ENCODE measurements around the gene SLC5A6.

SLC5A6 gene

DNA sequence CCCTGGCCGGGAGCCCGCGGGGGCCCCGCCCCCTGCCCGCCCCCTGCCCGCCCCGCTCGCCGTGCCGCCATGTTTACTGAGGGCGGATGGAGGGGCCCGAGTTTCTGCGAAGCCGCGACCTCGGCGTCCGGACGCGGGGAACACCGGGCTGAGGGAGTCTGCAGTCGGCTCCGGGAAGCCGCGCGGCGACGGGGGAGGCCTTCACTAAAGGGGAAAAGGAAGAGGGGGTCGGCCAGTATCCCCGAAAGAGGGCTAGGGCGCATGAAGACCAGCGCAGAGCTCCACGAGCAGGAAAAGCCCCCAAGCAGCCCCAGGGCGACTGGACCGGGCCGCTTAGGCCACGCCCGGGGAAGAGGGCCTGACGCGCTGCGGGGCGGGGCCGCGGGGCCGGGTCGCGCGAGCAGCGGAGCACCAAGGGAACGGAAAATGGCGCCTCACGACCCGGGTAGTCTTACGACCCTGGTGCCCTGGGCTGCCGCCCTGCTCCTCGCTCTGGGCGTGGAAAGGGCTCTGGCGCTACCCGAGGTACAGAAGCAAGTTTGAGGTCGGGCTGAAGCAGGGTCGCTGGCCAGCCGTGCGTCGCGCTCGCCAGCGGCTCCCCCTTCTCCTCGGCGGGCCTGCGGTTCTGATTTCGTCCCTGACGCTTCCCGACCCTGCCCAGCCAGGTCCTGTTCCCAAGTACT is at the start of gene SLC5A6, which contains the start of gene ATRAID:
SLC5A6 (minus strand) TSS at position 326 of the 683 bp plus-strand sequence. CDS start 4,618 bp downstream, outside the sequence.
ATRAID (plus strand) TSS at position 99 of the 683 bp plus-strand sequence; CDS start at position 427, 328 bp downstream.
- TF ChIP-seq ZNF274 (IDR thresholded peaks at IDR 0.05; ENCODE audit: low read depth, low read length), result no peak
- peak within 1 kb of the TSS; percentile 97 for H3K4me3 ChIP-seq (ENCODE audit: low read length)

DNA sequence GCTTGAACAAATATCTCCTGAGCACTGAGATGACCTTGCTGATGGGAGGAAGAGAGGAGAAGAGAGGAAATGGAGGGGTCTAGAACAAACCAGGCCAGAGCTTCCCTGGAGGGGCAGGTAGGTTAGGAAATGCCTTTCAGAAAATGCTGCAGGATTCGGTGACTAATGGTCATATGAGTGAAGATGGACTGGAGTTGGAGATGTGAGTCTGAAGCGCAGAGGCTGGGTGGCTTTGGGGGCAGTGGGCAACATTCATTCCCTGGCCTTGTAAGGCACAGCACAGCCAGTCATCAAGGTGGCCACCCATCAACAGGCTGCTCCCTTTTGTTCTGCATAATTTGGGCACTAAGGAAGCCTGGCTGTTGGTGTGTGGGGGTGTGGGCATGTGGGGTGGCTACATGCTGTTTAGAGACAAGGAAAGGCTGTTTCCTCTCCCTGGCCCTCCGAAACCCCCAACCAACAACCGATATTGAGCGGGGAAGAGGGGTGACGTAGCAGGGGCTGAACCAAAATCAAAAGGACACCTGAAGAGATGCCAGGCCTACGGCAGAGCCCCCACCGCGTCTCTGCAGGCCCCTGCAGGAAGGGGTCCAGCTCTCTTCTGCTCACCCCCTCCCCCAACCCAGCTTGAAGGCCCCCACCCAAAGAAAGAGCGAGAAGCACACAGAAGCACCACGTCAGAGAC is 49.3 kb upstream of the SLC5A6 start:
- no peak overlapping the region for H3K4me3 ChIP-seq (ENCODE audit: low read length)

DNA sequence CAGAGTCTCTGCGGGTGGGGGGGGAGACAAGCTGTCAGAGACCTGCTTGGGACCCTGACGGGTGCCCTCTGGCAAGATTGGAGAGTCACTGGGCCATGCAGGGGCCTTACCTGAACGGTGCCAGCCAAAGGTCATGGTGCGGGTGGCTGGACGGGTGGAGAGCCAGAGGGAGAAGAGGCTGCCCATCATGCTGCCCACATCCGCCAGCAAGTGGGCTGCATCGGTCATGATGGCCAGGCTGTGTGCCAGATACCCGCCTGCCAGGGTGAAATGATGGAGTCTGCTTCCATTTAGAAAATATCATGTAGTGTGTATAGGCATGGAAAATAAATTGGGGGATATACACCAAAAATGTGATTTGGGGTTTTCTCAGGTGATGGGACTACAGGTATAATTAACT is 46.0 kb upstream of the SLC5A6 start:
- TF ChIP-seq ZNF274 (IDR thresholded peaks at IDR 0.05; ENCODE audit: low read depth, low read length), result no peak
- no peak overlapping the region for H3K4me3 ChIP-seq (ENCODE audit: low read length)

More for the DNA sequence above, 49.3 kb upstream of the SLC5A6 start:
- no peak for TF ChIP-seq ZNF274 (IDR thresholded peaks at IDR 0.05; ENCODE audit: low read depth, low read length)

DNA sequence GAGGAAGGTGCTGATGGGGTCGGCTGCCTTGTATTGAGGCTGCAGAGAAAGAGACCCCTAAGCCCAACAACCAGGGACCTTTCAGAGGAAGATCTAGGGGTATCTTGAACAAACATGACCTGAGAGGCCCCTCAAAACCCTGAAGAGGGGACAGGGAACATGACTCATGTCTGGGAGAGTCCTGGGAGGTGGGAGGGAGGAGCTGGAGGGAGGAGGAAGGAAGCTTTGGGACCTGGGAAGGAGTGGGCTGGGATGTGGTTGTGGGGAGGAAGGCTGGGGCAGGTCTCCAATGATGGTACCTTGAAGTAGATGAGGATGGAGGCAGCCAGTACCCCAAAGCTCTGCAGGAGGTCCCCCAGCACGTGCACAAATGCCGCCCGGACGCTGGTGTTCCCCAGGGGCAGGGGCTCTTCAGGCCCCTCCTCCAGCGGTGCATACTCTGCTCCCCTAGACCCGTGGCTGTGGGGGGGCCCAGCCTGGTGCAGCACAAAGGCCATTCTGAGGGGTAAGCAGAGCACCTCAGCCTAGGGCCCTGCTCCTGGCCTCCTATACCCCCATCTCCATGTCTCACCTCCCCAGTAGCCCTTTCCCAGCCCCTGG is 44.9 kb upstream of the SLC5A6 start:
- no peak overlapping the region for H3K4me3 ChIP-seq (ENCODE audit: low read length)
- no peak for TF ChIP-seq ZNF274 (IDR thresholded peaks at IDR 0.05; ENCODE audit: low read depth, low read length)

DNA sequence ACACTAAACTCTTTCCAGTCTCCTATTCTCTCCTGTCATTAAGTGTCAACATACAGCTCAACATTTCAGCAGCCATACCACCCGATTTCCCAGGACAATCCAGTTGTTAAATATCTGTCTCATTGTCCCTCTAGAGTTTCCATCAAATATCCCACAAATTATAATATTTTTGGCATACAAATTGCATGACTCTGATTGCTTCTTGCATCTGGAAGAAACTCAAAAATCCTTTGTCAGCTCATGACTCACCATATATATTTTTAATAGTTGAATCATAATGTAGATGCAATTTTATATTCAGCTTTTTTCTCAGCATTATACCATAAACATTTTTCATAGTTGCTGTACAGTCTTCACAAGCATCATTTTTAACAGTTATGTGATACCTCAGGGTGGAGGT is 43.6 kb upstream of the SLC5A6 start:
- no peak for TF ChIP-seq ZNF274 (IDR thresholded peaks at IDR 0.05; ENCODE audit: low read depth, low read length)

DNA sequence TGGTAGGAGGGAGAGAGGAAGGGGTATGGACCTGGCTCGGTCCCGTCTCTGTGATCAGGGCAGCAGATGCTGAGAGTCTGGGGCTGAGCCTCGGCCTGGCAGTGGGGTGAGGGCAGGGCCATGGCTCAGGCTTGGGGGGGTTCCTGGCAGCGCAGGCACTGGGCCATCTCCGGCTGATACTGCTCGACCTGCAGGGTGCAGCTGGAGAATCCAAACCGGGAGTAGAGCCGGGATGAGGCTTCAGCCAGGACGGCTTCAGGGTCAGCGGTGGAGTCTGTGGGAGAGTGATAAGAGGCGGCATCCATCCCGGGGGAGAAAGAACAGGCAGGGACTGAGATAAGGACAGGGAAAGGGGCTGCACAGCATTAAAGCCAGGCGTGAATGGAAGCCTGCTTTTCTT is 43.1 kb upstream of the SLC5A6 start:
- TF ChIP-seq ZNF274 (IDR thresholded peaks at IDR 0.05; ENCODE audit: low read depth, low read length), result no peak
- H3K4me3 ChIP-seq (ENCODE audit: low read length), result no peak overlapping the region

More for the DNA sequence above, 43.6 kb upstream of the SLC5A6 start:
- H3K4me3 ChIP-seq (ENCODE audit: low read length), result no peak overlapping the region

DNA sequence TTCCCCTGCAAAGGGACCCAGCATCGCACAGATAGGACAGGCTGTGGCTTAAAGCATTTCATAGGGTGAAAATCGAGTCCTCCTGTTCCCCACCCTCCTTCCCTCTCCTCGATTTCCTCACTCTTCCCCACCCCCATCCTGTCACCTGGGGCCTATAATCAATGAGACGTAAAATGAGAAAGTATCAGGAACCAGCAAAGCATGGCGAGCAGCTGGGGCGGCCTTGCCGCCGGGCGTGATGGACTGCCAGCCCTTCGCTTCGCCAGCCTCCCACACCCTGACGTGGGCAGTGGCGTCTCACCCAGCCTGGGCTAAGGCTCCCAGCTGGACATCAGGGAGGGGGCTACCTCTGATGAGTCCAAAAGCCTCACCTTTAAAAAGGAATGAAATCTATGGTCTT is 39.7 kb upstream of the SLC5A6 start:
- TF ChIP-seq ZNF274 (IDR thresholded peaks at IDR 0.05; ENCODE audit: low read depth, low read length), result no peak
- no peak overlapping the region for H3K4me3 ChIP-seq (ENCODE audit: low read length)

DNA sequence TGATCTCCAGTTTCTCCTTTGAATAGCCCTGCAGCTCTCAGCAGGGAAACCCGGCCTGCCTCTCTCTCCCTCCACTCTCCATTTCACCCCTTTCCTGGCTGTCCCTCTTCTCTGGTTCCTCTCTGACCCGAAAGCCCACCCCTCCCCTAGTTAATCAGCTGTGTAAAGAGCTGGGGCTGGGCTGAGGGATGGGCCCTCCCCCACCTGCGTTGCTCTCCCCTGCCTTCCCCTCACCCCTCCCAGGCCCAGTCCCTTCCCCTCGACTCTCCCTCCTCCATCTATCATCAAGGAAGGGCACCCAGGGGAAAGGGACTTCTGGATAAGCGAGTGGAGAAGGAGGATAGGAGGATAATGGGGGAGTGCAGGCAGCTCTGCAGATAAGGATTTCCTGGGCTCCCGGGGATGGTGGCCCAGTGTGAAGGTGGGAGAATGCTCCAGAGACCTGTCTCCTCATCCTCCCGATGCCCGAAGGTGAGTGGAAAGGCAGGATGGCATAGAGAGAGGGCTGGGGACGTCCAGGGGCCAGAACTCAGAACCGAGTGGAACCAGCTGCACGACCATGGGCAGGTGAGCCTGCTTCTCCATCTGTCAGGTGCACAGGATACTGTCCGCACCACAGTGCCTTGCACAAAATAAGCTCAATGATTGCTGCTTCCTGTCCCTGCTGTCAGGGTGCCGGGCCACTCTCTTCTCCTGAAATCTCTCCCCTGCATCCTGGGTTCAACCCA is 38.7 kb upstream of the SLC5A6 start:
- TF ChIP-seq ZNF274 (IDR thresholded peaks at IDR 0.05; ENCODE audit: low read depth, low read length), result no peak
- no peak overlapping the region for H3K4me3 ChIP-seq (ENCODE audit: low read length)

DNA sequence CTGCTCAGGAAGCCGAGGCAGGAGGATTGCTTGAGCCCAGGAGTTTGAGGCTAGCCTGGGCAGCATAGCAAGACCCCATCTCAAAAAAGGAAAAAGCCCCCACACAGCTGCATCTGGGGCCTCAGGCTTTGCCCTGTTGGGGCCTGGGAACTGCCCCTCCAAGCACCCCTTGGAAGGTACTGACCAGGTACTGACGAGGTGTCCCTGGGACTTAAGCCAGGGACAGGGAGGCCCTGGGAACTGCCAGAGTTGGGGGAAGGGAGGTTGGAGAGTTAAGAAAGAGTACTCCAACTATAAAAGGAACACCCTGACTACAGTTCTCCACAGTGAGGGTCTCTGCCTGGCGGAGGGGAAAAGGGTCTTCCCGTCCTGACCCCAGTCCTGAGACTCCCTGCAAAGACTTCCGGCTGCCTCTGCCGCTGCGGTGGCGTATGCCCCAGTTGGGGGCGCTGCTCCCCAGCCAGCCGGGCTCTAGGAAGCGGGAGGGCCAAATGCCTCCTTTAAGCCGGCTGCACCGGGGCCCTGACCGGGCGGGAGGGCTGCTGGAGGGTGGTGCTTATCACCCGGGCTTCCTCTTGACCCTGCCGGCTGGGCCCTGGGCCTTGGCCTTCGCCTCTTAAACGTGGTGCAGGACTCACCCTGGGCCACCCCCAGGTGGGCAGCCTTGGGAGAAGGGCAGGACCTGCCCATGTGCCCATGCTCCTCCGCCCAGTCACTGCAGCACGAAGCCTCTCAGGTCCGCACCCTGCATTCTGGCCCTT is 38.0 kb upstream of the SLC5A6 start:
- no peak for TF ChIP-seq ZNF274 (IDR thresholded peaks at IDR 0.05; ENCODE audit: low read depth, low read length)
- no peak overlapping the region for H3K4me3 ChIP-seq (ENCODE audit: low read length)

DNA sequence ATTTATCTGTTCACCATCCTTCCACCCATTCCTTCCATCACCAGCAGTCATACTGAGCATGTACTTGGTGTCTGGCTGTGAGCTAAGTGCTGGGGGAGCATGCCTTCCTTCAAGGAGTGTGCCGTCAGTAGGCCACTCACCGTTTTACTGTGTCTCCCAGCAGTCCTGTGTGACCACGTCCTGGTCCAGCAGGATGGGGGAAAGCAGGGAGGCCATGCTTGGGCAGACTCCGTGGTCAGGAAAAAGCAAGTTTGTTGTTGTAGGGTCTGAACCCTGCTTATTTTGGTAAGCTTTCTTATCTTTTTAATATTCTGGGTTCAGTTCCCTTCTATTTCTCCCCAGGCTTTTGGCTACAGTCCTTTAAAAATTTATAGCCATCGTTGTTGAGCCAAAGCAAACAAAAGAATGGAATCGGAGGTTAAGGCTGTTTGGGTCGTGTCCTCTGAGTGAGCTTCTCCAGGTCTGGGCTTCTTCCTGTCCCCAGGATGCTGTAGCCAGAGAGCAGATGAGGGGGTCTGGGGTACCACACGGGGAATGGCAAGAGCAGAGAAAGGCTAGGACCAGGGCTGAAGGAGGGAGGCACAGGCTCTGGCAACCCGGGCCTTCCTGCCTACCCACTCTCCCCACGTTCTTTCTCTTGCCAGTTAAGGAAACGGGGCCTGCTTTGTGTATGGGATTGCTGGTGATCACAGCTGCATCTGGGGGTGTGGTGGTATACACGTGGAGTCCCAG is 37.3 kb upstream of the SLC5A6 start:
- TF ChIP-seq ZNF274 (IDR thresholded peaks at IDR 0.05; ENCODE audit: low read depth, low read length), result no peak
- H3K4me3 ChIP-seq (ENCODE audit: low read length), result no peak overlapping the region

DNA sequence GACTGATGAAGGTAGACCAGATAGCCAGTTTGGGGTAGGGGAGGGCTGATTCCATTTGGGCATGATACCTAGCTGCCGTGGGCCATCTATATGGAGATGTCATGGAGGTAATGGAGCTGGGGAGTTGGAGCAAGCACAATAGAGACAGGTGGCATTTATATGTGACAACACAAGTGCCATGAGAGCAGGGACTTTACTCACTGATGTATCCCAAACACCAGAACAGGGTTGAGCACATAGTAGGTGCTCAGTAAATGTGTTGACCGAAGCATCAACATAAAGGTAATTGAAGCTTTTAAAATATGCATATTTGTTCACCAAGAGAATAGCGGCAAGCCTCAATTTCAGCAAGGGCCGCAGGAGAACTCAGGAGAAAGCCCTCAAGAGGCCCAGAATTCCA is 35.8 kb upstream of the SLC5A6 start:
- no peak overlapping the region for H3K4me3 ChIP-seq (ENCODE audit: low read length)
- TF ChIP-seq ZNF274 (IDR thresholded peaks at IDR 0.05; ENCODE audit: low read depth, low read length), result no peak

DNA sequence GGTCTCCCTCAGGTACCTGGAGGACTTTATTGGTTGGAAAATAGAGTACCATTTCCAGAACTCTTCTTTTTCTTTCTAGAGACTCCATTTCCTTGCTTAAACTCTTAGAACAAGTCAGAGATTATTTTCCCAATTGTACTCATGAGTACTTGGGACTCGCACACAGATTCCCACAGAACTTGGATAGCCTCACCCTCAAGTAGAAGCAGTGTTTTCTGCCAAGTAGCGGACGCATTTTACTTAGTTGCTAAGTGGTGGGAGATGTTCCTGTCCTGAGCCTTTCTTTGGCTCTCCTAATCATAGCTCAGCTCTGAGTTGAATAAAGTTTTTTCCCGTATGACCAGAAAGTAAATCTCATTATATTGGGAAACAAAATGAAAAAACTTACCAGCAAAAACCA is 33.6 kb upstream of the SLC5A6 start:
- no peak for TF ChIP-seq ZNF274 (IDR thresholded peaks at IDR 0.05; ENCODE audit: low read depth, low read length)
- no peak overlapping the region for H3K4me3 ChIP-seq (ENCODE audit: low read length)

DNA sequence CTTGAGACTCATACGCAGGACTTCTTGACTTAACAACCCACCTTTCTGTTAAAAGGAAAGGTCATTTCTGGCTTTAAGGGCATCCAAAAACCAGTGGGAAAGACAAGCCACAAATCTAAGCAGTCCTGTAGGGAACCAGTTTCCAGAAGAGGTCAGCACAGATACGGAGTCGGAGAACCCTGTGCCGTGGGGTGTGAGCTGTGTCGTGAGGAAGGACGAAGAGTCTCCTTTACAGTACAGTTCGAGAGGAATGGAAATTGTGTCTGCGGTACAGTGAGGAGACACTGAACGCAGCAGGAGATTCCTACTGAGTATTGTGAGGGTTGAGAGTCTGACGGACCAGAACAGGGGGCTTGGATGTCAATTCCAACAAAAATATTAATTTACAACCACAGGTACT is 33.0 kb upstream of the SLC5A6 start:
- no peak overlapping the region for H3K4me3 ChIP-seq (ENCODE audit: low read length)
- no peak for TF ChIP-seq ZNF274 (IDR thresholded peaks at IDR 0.05; ENCODE audit: low read depth, low read length)
